WTC11 (cell line): ENCODE data around the gene WDFY4.

Experiments used
- CREB1 ChIP-seq: sonication (generic); formaldehyde crosslinking; IDR thresholded peaks from 2 replicates; pipeline ENCODE4 v1.8.0; 2023; ENCODE audit warnings: mild to moderate bottlenecking, missing genetic modification reagents
- CREM ChIP-seq: sonication (generic); formaldehyde crosslinking; IDR thresholded peaks from 2 replicates; pipeline ENCODE4 v1.8.1; 2022; ENCODE audit warnings: mild to moderate bottlenecking, missing genetic modification reagents, moderate library complexity
- MXD4 ChIP-seq: fragments of 250-450 bp; sonication (Bioruptor Pico); IDR thresholded peaks from 2 replicates; pipeline ENCODE4 v1.8.0; 2021; ENCODE audit warnings: mild to moderate bottlenecking, moderate library complexity, borderline replicate concordance
- NR1H2 ChIP-seq: sonication (generic); formaldehyde crosslinking; IDR thresholded peaks from 2 replicates; pipeline ENCODE4 v1.9.0; 2021; ENCODE audit warnings: mild to moderate bottlenecking, moderate library complexity, missing genetic modification reagents
- NR3C1 ChIP-seq: sonication (generic); formaldehyde crosslinking; conservative IDR thresholded peaks from 2 replicates; pipeline ENCODE4 v1.8.1; 2023; ENCODE audit warnings: low read depth, mild to moderate bottlenecking, missing genetic modification reagents
- SMAD3 ChIP-seq: sonication (generic); formaldehyde crosslinking; IDR thresholded peaks from 2 replicates; pipeline ENCODE4 v1.8.0; 2022; ENCODE audit warnings: missing genetic modification reagents, mild to moderate bottlenecking, borderline replicate concordance
- TP53 ChIP-seq: sonication (generic); formaldehyde crosslinking; IDR thresholded peaks from 2 replicates; pipeline ENCODE4 v1.8.1; 2023; ENCODE audit warnings: mild to moderate bottlenecking, missing genetic modification reagents
- TF ChIP-seq, protein P1 (sequence below): fragments of 200-600 bp; IDR thresholded peaks from 2 replicates; pipeline ENCODE4 v1.8.0; 2022; ENCODE audit warnings: antibody characterized with exemption
- TF ChIP-seq, protein P2 (sequence below): sonication (generic); formaldehyde crosslinking; IDR thresholded peaks from 2 replicates; pipeline ENCODE4 v1.8.1; 2022; ENCODE audit warnings: missing genetic modification reagents, borderline replicate concordance
- TF ChIP-seq, protein P3 (sequence below): sonication (generic); formaldehyde crosslinking; IDR thresholded peaks from 2 replicates; pipeline ENCODE4 v1.8.0; 2022; ENCODE audit warnings: mild to moderate bottlenecking, missing genetic modification reagents
- TF ChIP-seq, protein P4 (sequence below): sonication (generic); formaldehyde crosslinking; IDR thresholded peaks from 2 replicates; pipeline ENCODE4 v1.8.1; 2023; ENCODE audit warnings: mild to moderate bottlenecking, moderate library complexity, missing genetic modification reagents
- TF ChIP-seq, protein P5 (sequence below): sonication (generic); formaldehyde crosslinking; IDR thresholded peaks from 2 replicates; pipeline ENCODE4 v1.8.0; 2022; ENCODE audit warnings: mild to moderate bottlenecking, missing genetic modification reagents
- TF ChIP-seq, protein P6 (sequence below): fragments of 250-450 bp; sonication (Bioruptor Pico); conservative IDR thresholded peaks from 2 replicates; pipeline ENCODE4 v1.9.0; 2021; ENCODE audit warnings: mild to moderate bottlenecking

DNA sequence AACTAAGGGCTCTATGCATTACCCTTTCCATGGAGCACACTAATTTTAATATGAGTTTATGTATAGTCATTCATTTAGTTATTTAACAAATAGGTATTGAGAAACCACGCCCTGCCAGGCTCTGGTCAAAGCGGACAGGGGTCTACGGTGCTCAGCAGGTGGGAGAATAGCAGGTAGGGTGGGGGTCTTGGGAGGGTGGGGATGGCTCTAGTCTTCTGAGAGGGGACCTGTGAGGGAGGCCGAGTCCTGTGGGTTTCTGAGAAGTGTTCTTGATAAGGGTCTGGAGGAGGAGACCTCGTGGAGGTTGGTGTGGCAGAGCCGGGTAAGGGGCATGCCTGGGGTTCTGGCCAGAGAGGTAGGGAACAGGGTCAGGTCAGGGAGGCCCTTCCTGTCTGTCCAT, 1.1 kb downstream of the WDFY4 start:
- TF ChIP-seq NR1H2 (no peak), CREB1 (no peak), SMAD3 (CRISPR knock-in tag) (no peak), TP53 (CRISPR knock-in tag) (no peak), CREM (CRISPR knock-in tag) (no peak), MXD4 (no peak), NR3C1 (CRISPR knock-in tag) (no peak)
- TF ChIP-seq, protein P1, sequence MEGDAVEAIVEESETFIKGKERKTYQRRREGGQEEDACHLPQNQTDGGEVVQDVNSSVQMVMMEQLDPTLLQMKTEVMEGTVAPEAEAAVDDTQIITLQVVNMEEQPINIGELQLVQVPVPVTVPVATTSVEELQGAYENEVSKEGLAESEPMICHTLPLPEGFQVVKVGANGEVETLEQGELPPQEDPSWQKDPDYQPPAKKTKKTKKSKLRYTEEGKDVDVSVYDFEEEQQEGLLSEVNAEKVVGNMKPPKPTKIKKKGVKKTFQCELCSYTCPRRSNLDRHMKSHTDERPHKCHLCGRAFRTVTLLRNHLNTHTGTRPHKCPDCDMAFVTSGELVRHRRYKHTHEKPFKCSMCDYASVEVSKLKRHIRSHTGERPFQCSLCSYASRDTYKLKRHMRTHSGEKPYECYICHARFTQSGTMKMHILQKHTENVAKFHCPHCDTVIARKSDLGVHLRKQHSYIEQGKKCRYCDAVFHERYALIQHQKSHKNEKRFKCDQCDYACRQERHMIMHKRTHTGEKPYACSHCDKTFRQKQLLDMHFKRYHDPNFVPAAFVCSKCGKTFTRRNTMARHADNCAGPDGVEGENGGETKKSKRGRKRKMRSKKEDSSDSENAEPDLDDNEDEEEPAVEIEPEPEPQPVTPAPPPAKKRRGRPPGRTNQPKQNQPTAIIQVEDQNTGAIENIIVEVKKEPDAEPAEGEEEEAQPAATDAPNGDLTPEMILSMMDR: no peak
- TF ChIP-seq, protein P2, sequence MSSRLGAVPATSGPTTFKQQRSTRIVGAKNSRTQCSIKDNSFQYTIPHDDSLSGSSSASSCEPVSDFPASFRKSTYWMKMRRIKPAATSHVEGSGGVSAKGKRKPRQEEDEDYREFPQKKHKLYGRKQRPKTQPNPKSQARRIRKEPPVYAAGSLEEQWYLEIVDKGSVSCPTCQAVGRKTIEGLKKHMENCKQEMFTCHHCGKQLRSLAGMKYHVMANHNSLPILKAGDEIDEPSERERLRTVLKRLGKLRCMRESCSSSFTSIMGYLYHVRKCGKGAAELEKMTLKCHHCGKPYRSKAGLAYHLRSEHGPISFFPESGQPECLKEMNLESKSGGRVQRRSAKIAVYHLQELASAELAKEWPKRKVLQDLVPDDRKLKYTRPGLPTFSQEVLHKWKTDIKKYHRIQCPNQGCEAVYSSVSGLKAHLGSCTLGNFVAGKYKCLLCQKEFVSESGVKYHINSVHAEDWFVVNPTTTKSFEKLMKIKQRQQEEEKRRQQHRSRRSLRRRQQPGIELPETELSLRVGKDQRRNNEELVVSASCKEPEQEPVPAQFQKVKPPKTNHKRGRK (CRISPR knock-in tag): no peak
- TF ChIP-seq, protein P3, sequence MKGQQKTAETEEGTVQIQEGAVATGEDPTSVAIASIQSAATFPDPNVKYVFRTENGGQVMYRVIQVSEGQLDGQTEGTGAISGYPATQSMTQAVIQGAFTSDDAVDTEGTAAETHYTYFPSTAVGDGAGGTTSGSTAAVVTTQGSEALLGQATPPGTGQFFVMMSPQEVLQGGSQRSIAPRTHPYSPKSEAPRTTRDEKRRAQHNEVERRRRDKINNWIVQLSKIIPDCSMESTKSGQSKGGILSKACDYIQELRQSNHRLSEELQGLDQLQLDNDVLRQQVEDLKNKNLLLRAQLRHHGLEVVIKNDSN: no peak
- TF ChIP-seq, protein P4, sequence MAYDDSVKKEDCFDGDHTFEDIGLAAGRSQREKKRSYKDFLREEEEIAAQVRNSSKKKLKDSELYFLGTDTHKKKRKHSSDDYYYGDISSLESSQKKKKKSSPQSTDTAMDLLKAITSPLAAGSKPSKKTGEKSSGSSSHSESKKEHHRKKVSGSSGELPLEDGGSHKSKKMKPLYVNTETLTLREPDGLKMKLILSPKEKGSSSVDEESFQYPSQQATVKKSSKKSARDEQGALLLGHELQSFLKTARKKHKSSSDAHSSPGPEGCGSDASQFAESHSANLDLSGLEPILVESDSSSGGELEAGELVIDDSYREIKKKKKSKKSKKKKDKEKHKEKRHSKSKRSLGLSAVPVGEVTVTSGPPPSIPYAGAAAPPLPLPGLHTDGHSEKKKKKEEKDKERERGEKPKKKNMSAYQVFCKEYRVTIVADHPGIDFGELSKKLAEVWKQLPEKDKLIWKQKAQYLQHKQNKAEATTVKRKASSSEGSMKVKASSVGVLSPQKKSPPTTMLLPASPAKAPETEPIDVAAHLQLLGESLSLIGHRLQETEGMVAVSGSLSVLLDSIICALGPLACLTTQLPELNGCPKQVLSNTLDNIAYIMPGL (CRISPR knock-in tag): no peak
- TF ChIP-seq, protein P5, sequence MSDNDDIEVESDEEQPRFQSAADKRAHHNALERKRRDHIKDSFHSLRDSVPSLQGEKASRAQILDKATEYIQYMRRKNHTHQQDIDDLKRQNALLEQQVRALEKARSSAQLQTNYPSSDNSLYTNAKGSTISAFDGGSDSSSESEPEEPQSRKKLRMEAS (CRISPR knock-in tag): no peak
- TF ChIP-seq, protein P6, sequence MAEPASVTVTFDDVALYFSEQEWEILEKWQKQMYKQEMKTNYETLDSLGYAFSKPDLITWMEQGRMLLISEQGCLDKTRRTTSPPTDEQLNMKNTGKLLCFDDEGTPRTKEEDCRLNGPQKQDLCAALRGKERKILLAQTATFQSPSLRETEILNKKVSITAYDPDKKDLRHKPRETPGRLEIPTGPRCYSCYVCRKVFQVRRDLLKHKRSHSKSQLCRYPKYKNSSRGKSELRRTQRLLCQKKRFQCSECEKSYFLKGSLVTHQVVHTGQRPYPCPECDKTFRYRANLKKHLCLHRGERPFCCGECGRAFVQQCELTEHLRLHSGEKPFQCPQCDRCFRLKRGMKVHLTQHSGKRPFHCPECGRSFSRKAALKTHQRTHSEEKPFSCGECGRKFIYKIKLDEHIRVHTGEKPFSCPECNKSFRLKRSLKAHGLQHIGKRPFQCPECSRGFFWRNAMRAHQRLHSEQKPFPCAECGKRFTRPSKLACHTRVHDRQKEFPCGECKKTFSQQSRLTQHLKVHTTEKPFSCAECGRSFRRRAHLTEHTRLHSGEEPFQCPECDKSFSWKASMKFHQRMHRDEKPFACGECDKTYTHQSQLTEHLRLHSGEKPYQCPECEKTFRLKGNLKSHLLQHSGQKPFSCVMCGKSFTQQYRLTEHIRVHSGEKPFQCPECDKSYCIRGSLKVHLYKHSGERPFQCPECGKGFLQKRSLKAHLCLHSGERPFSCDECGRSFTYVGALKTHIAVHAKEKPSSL (CRISPR knock-in tag): no peak
